CD4-positive, alpha-beta T cell (primary cell): ENCODE results near the gene STX12. TPM values are rescaled to one million over a fixed set of nuclear protein-coding genes. Genes with fewer than 3 reads are reported as not detected.

Experiments used
- ATAC-seq: fragments of 200-7000 bp; cut with Tn5 transposase; one replicate; pipeline ENCODE4 v1.10.0; 2022; ENCODE audit warnings: mild to moderate bottlenecking; ENCODE audit not compliant: poor library complexity
- CTCF ChIA-PET: fragments of 350-600 bp; sonication (Branson Sonifier 250); formaldehyde crosslinking; loops from one replicate; lab custom pipeline; 2021; ENCODE audit warnings: antibody characterized with exemption, inconsistent platforms; lab: Charles Lee
- POLR2A ChIA-PET: fragments of 350-600 bp; sonication (Branson Sonifier 250); formaldehyde crosslinking; loops from one replicate; lab custom pipeline; 2021; ENCODE audit warnings: antibody characterized with exemption, inconsistent platforms; lab: Charles Lee
- DNase-seq, 14 experiments: peaks; one replicate each; pipeline ENCODE4 v3.0.0-alpha.2; 2013 to 2020; ENCODE audit warnings: mixed read lengths in 2 of 14
- H3K27ac ChIP-seq, 2 donors: one replicate each; pipeline versions ENCODE4 v1.5.1 to v1.7.0; 2013; ENCODE audit warnings: low read length in 2 of 2, low read depth in 1 of 2, mild to moderate bottlenecking in 1 of 2
- H3K27me3 ChIP-seq, 2 experiments: 1 replicate in 1 of 2; 2 replicates in 1 of 2; pipeline versions ENCODE4 v1.6.1 to v1.7.0; 2013; ENCODE audit warnings: low read length in 2 of 2, control low read depth in 1 of 2, mild to moderate bottlenecking in 1 of 2, moderate library complexity in 1 of 2; ENCODE audit not compliant: insufficient read depth in 2 of 2, control insufficient read depth in 1 of 2
- H3K36me3 ChIP-seq: one replicate; pipeline ENCODE4 v1.6.1; 2013; ENCODE audit warnings: low read length, control low read depth; ENCODE audit not compliant: insufficient read depth
- H3K4me1 ChIP-seq: one replicate; pipeline ENCODE4 v1.6.1; 2013; ENCODE audit warnings: low read length, control low read depth; ENCODE audit not compliant: insufficient read depth
- H3K4me3 ChIP-seq: one replicate; pipeline ENCODE4 v1.5.1; 2013; ENCODE audit warnings: mild to moderate bottlenecking, low read length, moderate library complexity
- H3K9me3 ChIP-seq, 2 experiments: 1 replicate in 1 of 2; 2 replicates in 1 of 2; pipeline versions ENCODE4 v1.6.1 to v1.7.0; 2013; ENCODE audit warnings: low read length in 2 of 2, mild to moderate bottlenecking in 2 of 2, control low read depth in 1 of 2, moderate library complexity in 1 of 2; ENCODE audit not compliant: control insufficient read depth in 1 of 2, insufficient read depth in 1 of 2
- H3K27ac Mint-ChIP-seq: one replicate; pipeline ENCODE4 v1.8.0; 2020; ENCODE audit warnings: mixed read lengths
- H3K27me3 Mint-ChIP-seq: one replicate; pipeline ENCODE4 v1.8.0; 2021; ENCODE audit warnings: mixed read lengths
- H3K36me3 Mint-ChIP-seq: one replicate; pipeline ENCODE4 v1.8.0; 2021; ENCODE audit warnings: low read depth, mixed read lengths
- H3K4me1 Mint-ChIP-seq: one replicate; pipeline ENCODE4 v1.8.0; 2021; ENCODE audit warnings: low read depth, mixed read lengths
- H3K4me3 Mint-ChIP-seq: one replicate; pipeline ENCODE4 v1.8.0; 2020; ENCODE audit warnings: mild to moderate bottlenecking, mixed read lengths
- H3K9me3 Mint-ChIP-seq: one replicate; pipeline ENCODE4 v1.8.0; 2020; ENCODE audit warnings: mixed read lengths
- CTCF ChIP-seq: fragments of 200-600 bp; IDR thresholded peaks from one replicate; pipeline ENCODE4 v1.8.0; 2022; ENCODE audit warnings: antibody characterized with exemption, mild to moderate bottlenecking
- intact Hi-C, 2 experiments: fragments of 100-400 bp; cut with DNase I in 1 of 2; cut with micrococcal nuclease in 1 of 2; formaldehyde crosslinking; loops; one replicate each; pipeline versions ENCODE4 v1.15.1 to v1.9.0; 2023 to 2025; cut with DNase I, micrococcal nuclease
- total RNA-seq, 174 experiments: library from RNA in 2 of 174; stranded (reverse) in 2 of 174; gene quantifications; one replicate each; pipeline ENCODE4 v1.2.3 and lab custom pipeline; 2021 to 2026

STX12 gene
- total RNA-seq, 2 experiments from 2014 or later = 20.3 to 22.7 TPM

GRCh38 chr1:27831568-27832410 lies 58.8 kb downstream of the STX12 start:
- Histone ChIP-seq H3K27me3 (no peaks in the 10 kb centered on the region), H3K27ac (no peak overlapping the region)

GRCh38 chr1:27832762-27833161 lies 59.7 kb downstream of the STX12 start:
- H3K36me3 Mint-ChIP-seq = peaks cover 52% of the 10 kb centered on the region
- peak overlapping the region; percentile 93 for H3K27ac Mint-ChIP-seq
- CTCF ChIA-PET = no interaction called here
- peaks cover 27% of the 10 kb centered on the region for H3K4me1 ChIP-seq
- peak overlapping the region; percentile 96 for H3K4me3 Mint-ChIP-seq
- POLR2A ChIA-PET = no interaction called here
- H3K9me3 Mint-ChIP-seq = no peaks in the 10 kb centered on the region
- no peak for ATAC-seq
- no peaks in the 10 kb centered on the region for H3K9me3 ChIP-seq
- H3K27me3 Mint-ChIP-seq = no peaks in the 10 kb centered on the region
- no peak overlapping the region for H3K4me3 ChIP-seq
- no peak overlapping the region for H3K27ac ChIP-seq
- peaks cover 50% of the 10 kb centered on the region for H3K4me1 Mint-ChIP-seq
- intact Hi-C loops = no loop called here
- no peak for TF ChIP-seq CTCF
- no peaks in the 10 kb centered on the region for H3K27me3 ChIP-seq
- DNase-seq = no peak
- H3K36me3 ChIP-seq = peaks cover 31% of the 10 kb centered on the region

More at GRCh38 chr1:27831568-27832410, 58.8 kb downstream of the STX12 start:
- Mint-ChIP-seq H3K27me3 (no peaks in the 10 kb centered on the region), H3K4me1 (peaks cover 50% of the 10 kb centered on the region), H3K27ac (peak overlapping the region; percentile 93), H3K36me3 (peaks cover 52% of the 10 kb centered on the region), H3K4me3 (peak overlapping the region; percentile 96), H3K9me3 (no peaks in the 10 kb centered on the region)
- TF ChIP-seq CTCF = no peak
- H3K4me3 ChIP-seq = peak overlapping the region; percentile 93
- peaks cover 27% of the 10 kb centered on the region for H3K4me1 ChIP-seq
- DNase-seq = no peak
- peaks cover 31% of the 10 kb centered on the region for H3K36me3 ChIP-seq
- no peak for ATAC-seq
- CTCF ChIA-PET = interaction anchor here (2.1 kb wide), 1 partner anchor 148 kb away, joined by 5 read pairs; no protein-coding TSS in a partner anchor
- H3K9me3 ChIP-seq = no peaks in the 10 kb centered on the region
- POLR2A ChIA-PET = interaction anchor here (0.8 to 1.5 kb wide), 3 partner anchors 214 to 429 kb away, joined by 3 to 5 read pairs (median 4); no protein-coding TSS in a partner anchor
- intact Hi-C loops = loop anchor here in 1 of 2 experiments (2.0 kb wide), 2 partner anchors 59 to 105 kb away; partner anchors contain the start of gene STX12

GRCh38 chr1:27833470-27833869 lies 60.5 kb downstream of the STX12 start:
- ChIA-PET CTCF (interaction anchor here (0.6 to 0.7 kb wide), 2 partner anchors 79 to 456 kb away, joined by 3 read pairs; no protein-coding TSS in a partner anchor), POLR2A (interaction anchor here (1.3 kb wide), 1 partner anchor 108 kb away, joined by 3 read pairs; the partner anchor contains the start of gene FAM76A)
- H3K4me1 Mint-ChIP-seq = peaks cover 50% of the 10 kb centered on the region
- peak overlapping the region; percentile 38 for H3K4me3 Mint-ChIP-seq
- TF ChIP-seq CTCF = no peak
- H3K36me3 Mint-ChIP-seq = peaks cover 52% of the 10 kb centered on the region
- H3K27ac ChIP-seq = no peak overlapping the region
- no peak overlapping the region for H3K27ac Mint-ChIP-seq
- DNase-seq (no peak), ATAC-seq (no peak)
- intact Hi-C loops = no loop called here
- H3K9me3 Mint-ChIP-seq = no peaks in the 10 kb centered on the region
- H3K27me3 ChIP-seq = no peaks in the 10 kb centered on the region
- no peaks in the 10 kb centered on the region for H3K9me3 ChIP-seq
- no peaks in the 10 kb centered on the region for H3K27me3 Mint-ChIP-seq
- peaks cover 27% of the 10 kb centered on the region for H3K4me1 ChIP-seq
- H3K36me3 ChIP-seq = peaks cover 31% of the 10 kb centered on the region
- no peak overlapping the region for H3K4me3 ChIP-seq
